DND-41 (cell line): ENCODE measurements around the gene OR8G1.
"Not testable (repeated sequence)": the region's sequence is repeated elsewhere in the genome, so short reads cannot be mapped to it uniquely, and the experiment has no call there.

Experiments used
- EZH2 ChIP-seq: IDR thresholded peaks from 3 replicates; pipeline ENCODE4 v1.6.1; 2012; ENCODE audit warnings: borderline replicate concordance, low read depth, mild to moderate bottlenecking, moderate library complexity, low read length, inconsistent platforms; ENCODE audit not compliant: severe bottlenecking
- TF ChIP-seq, protein P1 (sequence below): IDR thresholded peaks from 2 replicates; pipeline ENCODE4 v1.5.1; 2012; ENCODE audit warnings: borderline replicate concordance, low read length, moderate library complexity, mild to moderate bottlenecking; ENCODE audit not compliant: poor library complexity, severe bottlenecking; ENCODE audit errors: extremely low read depth

DNA sequence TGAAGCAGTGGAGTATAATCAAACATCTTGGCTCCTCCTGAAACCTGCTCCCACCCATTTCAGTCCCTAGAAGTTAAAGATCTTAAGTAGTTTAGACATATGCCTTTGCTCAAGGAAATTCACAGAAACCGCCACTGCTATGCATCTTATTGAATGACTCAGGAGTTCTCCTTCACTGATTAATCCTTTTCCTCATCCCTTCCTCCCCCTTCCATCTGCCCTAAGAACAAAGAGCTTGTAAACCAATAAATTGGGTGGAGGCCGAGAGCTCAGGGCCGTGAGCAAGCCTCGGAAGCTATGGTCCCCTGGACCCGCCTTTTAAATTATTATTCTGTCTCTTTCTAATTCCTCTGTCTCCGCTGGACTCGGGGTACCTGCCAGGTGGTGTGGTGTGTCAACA, 30.0 kb downstream of the OR8G1 start:
- TF ChIP-seq, protein P1, sequence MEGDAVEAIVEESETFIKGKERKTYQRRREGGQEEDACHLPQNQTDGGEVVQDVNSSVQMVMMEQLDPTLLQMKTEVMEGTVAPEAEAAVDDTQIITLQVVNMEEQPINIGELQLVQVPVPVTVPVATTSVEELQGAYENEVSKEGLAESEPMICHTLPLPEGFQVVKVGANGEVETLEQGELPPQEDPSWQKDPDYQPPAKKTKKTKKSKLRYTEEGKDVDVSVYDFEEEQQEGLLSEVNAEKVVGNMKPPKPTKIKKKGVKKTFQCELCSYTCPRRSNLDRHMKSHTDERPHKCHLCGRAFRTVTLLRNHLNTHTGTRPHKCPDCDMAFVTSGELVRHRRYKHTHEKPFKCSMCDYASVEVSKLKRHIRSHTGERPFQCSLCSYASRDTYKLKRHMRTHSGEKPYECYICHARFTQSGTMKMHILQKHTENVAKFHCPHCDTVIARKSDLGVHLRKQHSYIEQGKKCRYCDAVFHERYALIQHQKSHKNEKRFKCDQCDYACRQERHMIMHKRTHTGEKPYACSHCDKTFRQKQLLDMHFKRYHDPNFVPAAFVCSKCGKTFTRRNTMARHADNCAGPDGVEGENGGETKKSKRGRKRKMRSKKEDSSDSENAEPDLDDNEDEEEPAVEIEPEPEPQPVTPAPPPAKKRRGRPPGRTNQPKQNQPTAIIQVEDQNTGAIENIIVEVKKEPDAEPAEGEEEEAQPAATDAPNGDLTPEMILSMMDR: not testable (repeated sequence)
- TF ChIP-seq EZH2: not testable (repeated sequence)
